ENCODE data around the gene NPTX2.

GRCh38 chr7:98568891-98569290 is 48.2 kb upstream of the NPTX2 start:
- TF ChIP-seq POLR2AphosphoS5 (IDR thresholded peaks at IDR 0.05), result no peak
- TF ChIP-seq CTCF (IDR thresholded peaks at IDR 0.05), result no peak
- TF ChIP-seq POLR2A (IDR thresholded peaks at IDR 0.05), result no peak
- no peak for TF ChIP-seq EP300 (IDR thresholded peaks at IDR 0.05)

Measured in gastroesophageal sphincter (tissue), 3 donors.